Stimulated activated naive B cell treated with anti-CD40 and anti-IgM and Interleukin-4, amounts not matched to agents 10 μg/mL and 1 μg/mL and 100 μg/mL, for 72 hours (primary cell): ENCODE data around the gene ZNF831.

Experiments used
- ATAC-seq, 2 donors: fragments of 150-1000 bp; cut with Tn5 transposase; replicated peaks; 2 replicates each; pipeline ENCODE4 v1.10.0; 2021; ENCODE audit warnings: moderate library complexity in 1 of 2
- DNase-seq: peaks from one replicate; pipeline ENCODE4 v3.0.0; 2021
- H3K27ac Mint-ChIP-seq: one replicate; pipeline ENCODE4 v1.8.0; 2022; ENCODE audit warnings: mild to moderate bottlenecking, mixed read lengths
- H3K27me3 Mint-ChIP-seq, 2 donors: one replicate each; pipeline ENCODE4 v1.8.0; 2022; ENCODE audit warnings: mixed read lengths in 2 of 2
- H3K36me3 Mint-ChIP-seq, 2 donors: one replicate each; pipeline ENCODE4 v1.8.0; 2022; ENCODE audit warnings: mixed read lengths in 2 of 2, mild to moderate bottlenecking in 1 of 2
- H3K4me1 Mint-ChIP-seq, 2 donors: one replicate each; pipeline ENCODE4 v1.8.0; 2022; ENCODE audit warnings: mixed read lengths in 2 of 2, mild to moderate bottlenecking in 1 of 2
- H3K4me3 Mint-ChIP-seq, 2 donors: one replicate each; pipeline ENCODE4 v1.8.0; 2022; ENCODE audit warnings: mild to moderate bottlenecking in 2 of 2, mixed read lengths in 2 of 2, moderate library complexity in 1 of 2
- H3K9me3 Mint-ChIP-seq, 2 donors: one replicate each; pipeline ENCODE4 v1.8.0; 2022; ENCODE audit warnings: mixed read lengths in 2 of 2, mild to moderate bottlenecking in 1 of 2

Gene ZNF831

GRCh38 chr20:59157961-59158541 is 5.6 kb upstream of the ZNF831 start:
- no peak for DNase-seq
- Mint-ChIP-seq H3K27ac (no peak overlapping the region), H3K36me3 (peaks cover 2 to 5% of the 10 kb centered on the region in 2 donors), H3K4me1 (peaks cover 35 to 49% of the 10 kb centered on the region in 2 donors), H3K27me3 (no peaks in the 10 kb centered on the region), H3K4me3 (no peak overlapping the region), H3K9me3 (no peaks in the 10 kb centered on the region)
- no peak for ATAC-seq

DNA sequence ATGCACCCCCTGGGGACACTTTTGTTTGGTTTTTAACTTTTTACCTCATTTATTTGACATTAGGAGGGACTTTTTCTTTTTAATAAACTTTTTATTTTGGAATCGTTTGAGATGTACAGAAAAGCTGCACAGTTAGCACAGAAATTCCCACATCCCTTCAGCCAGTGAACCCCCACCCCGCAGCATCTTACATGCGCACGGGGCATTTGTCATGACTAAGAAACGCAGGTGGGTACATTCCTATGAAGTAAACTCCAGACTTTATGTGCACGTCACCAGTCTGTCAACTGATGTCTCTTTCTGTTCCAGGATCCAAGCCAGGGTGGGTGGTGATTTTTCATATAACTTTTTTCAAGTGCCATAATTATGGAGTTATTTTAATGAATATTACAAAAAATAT is 4.9 kb upstream of the ZNF831 start:
- Mint-ChIP-seq H3K4me3 (no peak overlapping the region), H3K27ac (no peak overlapping the region), H3K4me1 (peaks cover 41 to 49% of the 10 kb centered on the region in 2 donors), H3K36me3 (peaks cover 2 to 5% of the 10 kb centered on the region in 2 donors), H3K9me3 (no peaks in the 10 kb centered on the region), H3K27me3 (no peaks in the 10 kb centered on the region)
- ATAC-seq (no peak), DNase-seq (no peak)

DNA sequence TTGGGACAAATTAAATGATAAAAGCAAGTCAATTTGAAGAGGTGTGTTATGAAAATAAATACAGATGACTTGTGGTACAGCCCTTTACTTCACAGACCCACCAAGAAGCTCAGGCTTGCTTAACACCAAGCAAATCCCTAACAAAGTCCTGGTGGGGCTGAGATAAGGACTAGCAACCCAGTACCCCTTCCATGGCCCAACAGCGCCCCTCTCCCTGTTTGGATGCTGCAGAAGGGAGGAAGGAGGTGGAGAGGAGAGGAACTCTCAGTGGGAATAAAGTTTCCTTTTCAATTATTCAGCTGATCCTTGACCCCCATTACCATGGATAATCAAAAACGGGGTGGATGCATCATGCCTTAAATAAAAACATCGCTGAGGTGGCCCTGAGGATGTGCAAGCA is 4.5 kb upstream of the ZNF831 start:
- DNase-seq = no peak
- Mint-ChIP-seq H3K36me3 (peaks cover 2 to 5% of the 10 kb centered on the region in 2 donors), H3K27me3 (no peaks in the 10 kb centered on the region), H3K4me1 (peaks cover 38 to 51% of the 10 kb centered on the region in 2 donors), H3K27ac (peak overlapping the region; percentile 91), H3K9me3 (no peaks in the 10 kb centered on the region), H3K4me3 (peak overlapping the region; percentile 74 to 81)
- no peak for ATAC-seq

DNA sequence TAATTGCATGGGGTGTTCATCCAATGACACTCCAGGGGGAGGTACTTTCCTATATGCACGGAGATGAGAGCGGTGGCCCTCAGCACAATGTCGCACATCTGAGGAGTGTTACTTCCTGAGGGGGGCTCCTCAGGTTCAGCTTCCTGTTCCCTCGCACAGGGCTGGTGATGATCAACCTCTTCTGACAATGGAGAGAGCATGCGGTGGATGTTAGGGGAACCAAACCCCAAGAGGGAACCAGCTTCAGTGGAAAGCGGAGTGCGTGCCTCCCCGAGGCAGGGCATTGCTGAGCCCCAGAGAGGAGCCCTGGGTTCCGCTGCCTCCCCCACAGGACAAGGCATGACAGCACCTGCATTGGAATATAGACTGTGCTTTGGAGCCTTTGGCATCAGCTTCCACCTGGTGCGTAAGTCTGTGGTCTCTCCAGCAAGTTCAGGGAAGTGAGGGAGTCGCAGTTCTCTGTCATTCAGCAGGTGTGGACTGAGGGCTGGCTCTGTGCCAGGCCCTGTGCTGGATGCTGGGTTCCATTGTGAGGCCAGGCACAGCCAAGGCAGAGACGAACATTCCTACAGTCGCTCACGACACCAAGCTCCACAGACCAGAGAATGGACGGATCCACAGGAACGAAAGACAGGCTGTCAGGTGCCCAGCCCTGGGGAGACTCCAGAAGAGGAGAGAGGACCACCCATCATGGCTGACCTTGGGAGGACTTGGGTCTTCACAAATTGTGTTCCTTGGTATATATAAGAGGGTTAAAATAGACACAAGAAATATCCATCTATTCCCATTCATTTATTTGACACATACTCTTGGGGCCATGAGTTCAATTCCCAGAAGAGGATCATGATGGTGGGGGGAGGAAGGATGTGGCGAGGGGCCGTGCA is 3.9 kb upstream of the ZNF831 start:
- no peaks in the 10 kb centered on the region for H3K27me3 Mint-ChIP-seq
- H3K4me3 Mint-ChIP-seq = peak overlapping the region; percentile 74 to 81
- ATAC-seq (peak; percentile 77 to 78), DNase-seq (peak; percentile 53)
- no peaks in the 10 kb centered on the region for H3K9me3 Mint-ChIP-seq
- H3K27ac Mint-ChIP-seq = peak overlapping the region; percentile 91
- H3K4me1 Mint-ChIP-seq = peaks cover 39 to 53% of the 10 kb centered on the region in 2 donors
- H3K36me3 Mint-ChIP-seq = peaks cover 2 to 5% of the 10 kb centered on the region in 2 donors

DNA sequence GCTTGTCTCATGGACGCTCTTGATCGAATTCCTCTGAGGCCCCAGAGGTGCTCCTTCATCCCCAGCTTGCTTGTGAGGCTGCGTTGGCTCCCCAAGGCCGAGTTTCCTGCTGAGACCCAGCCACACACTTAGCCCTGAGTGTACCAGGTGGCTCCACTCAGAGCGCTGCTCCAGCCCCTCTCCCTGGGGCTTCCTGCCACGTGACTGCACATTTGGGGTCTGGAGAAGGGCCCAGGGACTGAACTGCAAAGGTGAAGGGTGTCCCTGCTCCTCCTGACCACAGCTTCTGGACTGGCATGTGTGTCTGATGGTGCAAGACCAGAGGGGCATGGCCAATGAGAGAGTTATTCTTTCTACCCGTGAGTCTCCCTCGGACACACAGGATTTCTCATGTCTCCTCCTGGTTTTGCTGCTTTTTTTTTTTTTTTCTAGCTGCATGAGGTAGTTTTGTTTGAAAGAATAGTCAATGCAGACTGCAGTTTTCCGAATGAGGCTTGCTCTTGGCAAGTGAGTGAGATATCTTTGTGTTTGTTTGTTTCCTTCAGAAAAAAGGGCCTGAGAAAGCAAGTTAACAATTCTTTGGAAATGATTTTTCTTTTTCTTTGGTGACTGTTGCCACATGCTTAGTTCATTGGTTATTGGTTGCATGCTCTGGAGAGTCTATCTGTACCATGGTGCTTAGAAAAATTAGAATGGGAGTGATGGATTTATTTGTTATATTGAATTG is 3.1 kb upstream of the ZNF831 start:
- Mint-ChIP-seq H3K27ac (peak overlapping the region; percentile 51), H3K4me3 (peak overlapping the region; percentile 50 to 62), H3K27me3 (no peaks in the 10 kb centered on the region), H3K4me1 (peaks cover 47 to 61% of the 10 kb centered on the region in 2 donors), H3K9me3 (no peaks in the 10 kb centered on the region), H3K36me3 (peaks cover 2 to 5% of the 10 kb centered on the region in 2 donors)
- ATAC-seq = no peak
- no peak for DNase-seq

GRCh38 chr20:59161721-59162120 is 1.9 kb upstream of the ZNF831 start:
- DNase-seq (no peak), ATAC-seq (no peak)
- Mint-ChIP-seq H3K27me3 (no peaks in the 10 kb centered on the region), H3K4me3 (no peak overlapping the region), H3K4me1 (peaks cover 56 to 73% of the 10 kb centered on the region in 2 donors), H3K36me3 (peaks cover 2 to 5% of the 10 kb centered on the region in 2 donors), H3K27ac (no peak overlapping the region), H3K9me3 (no peaks in the 10 kb centered on the region)

DNA sequence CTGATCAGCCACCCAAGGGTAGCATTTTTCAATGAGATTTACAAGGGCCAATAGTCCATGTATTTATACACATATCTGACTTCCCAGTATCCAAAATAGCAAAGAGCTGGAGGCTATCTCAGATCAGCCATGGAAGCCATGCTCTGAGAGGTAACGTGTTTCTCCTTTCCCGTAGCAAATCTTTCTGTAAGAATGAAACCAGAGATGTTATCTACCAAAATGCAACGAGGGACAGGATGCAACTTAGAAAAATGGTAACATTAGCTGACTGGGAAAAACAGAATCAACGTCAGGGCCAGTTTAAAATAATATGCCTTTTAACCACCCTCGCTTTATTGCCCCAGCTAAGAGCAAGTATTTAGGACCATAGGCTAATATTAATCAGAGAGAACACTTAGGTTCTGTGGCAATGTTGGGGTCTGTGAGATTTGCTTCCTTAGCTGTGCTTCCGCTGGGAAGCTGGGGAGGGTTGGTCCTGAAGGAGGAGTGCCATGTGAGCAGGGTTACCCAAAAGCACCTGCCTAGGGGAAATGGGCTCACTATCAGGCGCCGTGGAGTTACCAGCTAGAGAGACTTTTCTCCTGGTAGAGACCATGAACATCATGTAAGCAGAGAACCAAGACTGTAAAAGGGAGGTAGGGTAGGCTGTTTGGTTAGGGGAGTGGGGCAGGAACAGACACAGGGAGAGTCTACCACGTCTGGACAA is 1.2 kb downstream of the ZNF831 start:
- H3K4me3 Mint-ChIP-seq = peak overlapping the region; percentile 64 to 67

GRCh38 chr20:59165396-59165795 is 1.8 kb downstream of the ZNF831 start:
- Mint-ChIP-seq H3K36me3 (peaks cover 4 to 5% of the 10 kb centered on the region in 2 donors), H3K9me3 (no peaks in the 10 kb centered on the region), H3K27me3 (no peaks in the 10 kb centered on the region), H3K27ac (peak overlapping the region; percentile 88), H3K4me1 (peaks cover 46 to 72% of the 10 kb centered on the region in 2 donors), H3K4me3 (peak overlapping the region; percentile 64 to 67)
- no peak for ATAC-seq
- DNase-seq = no peak

More for the DNA sequence above, 1.2 kb downstream of the ZNF831 start:
- no peaks in the 10 kb centered on the region for H3K27me3 Mint-ChIP-seq
- ATAC-seq = no peak
- peak overlapping the region; percentile 88 for H3K27ac Mint-ChIP-seq
- no peaks in the 10 kb centered on the region for H3K9me3 Mint-ChIP-seq
- H3K36me3 Mint-ChIP-seq = peaks cover under 1 to 5% of the 10 kb centered on the region in 2 donors
- peaks cover 50 to 77% of the 10 kb centered on the region in 2 donors for H3K4me1 Mint-ChIP-seq
- no peak for DNase-seq

DNA sequence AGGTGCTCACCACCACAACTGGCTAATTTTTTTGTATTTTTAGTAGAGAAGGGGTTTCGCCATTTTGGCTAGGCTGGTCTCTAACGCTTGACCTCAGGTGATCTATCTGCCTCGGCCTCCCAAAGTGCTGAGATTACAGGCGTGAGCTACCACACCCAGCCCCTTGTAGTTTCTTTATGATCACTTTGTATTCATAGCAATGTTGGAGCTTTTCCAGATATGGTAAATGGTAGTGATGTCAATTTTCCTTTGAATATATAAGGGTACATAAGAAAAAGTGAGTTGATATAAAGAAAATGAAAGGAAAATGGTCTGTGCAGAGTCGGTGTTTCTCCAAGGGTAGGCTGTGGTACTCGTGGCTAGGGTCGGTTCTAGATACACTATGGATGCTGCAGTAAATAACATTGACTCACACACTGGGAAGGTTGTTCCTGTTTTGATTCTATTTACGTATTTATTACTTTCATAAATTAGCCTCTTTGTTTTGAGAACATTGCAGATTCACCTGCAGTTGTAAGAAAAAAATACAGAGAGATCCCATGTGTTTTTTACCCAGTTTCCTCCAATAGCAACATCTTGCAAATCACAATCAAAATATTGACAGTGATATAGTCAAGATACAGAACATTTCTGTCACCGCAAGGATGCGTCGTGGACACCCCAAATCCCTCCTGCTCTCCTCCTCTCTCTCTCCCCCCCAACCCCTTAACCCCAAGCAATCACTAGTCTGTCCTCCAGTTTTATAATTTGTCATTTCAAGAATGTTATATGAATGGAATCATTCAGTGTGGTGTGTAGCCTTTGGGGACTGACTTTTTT is 2.5 kb downstream of the ZNF831 start:
- Mint-ChIP-seq H3K27me3 (no peaks in the 10 kb centered on the region), H3K9me3 (no peaks in the 10 kb centered on the region), H3K27ac (peak overlapping the region; percentile 66), H3K36me3 (peaks cover 8 to 10% of the 10 kb centered on the region in 2 donors), H3K4me3 (peak overlapping the region; percentile 64 to 67), H3K4me1 (peaks cover 46 to 72% of the 10 kb centered on the region in 2 donors)
- peak; percentile 8 to 42 for ATAC-seq
- DNase-seq = no peak

DNA sequence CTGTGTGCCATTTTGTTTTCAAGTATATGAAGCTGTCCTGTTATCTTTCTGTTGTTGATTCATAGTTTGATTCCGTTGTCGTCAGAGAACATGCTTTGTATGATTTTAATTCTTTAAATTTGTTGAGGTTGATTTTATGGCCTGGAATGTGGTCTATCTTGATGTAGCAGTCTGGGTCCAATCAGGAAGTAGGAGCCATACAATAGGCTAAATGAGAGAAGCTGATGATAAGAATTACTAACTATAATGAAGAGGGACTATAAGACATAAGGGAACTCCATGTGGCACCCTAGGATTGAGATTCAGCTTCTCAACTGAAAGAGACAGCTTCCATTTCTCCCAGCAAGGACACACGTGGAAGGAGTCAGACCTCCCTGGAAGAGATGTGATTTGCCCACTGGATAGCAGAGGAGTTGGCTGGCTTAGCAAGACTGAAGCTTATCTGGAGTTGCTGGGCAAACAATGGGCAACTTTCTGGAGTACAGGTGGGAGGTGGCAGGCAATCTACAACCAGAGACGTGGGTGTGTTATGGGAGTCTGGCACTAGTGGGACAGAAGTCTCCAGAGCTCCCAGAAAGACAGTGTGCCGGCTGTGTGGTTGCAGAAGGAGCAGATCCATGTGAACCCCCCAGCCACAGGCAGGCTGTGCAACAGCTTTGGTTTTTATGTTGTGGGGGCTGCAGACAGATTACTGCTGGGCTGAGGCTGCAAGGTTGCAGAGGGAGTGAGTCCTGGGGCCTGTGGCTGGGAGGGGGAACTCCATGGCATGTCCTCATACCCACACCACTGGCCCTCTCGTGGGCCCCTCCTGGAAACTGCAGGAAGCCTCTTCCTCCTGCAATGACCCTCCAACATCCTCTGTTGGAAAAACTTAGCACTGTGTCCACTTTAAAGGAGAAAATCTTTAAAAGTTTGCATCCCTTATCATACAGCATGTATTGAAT is 7.1 kb downstream of the ZNF831 start:
- DNase-seq (no peak), ATAC-seq (no peak)
- H3K4me1 Mint-ChIP-seq = peaks cover 16 to 34% of the 10 kb centered on the region in 2 donors
- no peaks in the 10 kb centered on the region for H3K9me3 Mint-ChIP-seq
- H3K27ac Mint-ChIP-seq = no peak overlapping the region
- H3K4me3 Mint-ChIP-seq = no peak overlapping the region
- peaks cover 8 to 23% of the 10 kb centered on the region in 2 donors for H3K36me3 Mint-ChIP-seq
- no peaks in the 10 kb centered on the region for H3K27me3 Mint-ChIP-seq

DNA sequence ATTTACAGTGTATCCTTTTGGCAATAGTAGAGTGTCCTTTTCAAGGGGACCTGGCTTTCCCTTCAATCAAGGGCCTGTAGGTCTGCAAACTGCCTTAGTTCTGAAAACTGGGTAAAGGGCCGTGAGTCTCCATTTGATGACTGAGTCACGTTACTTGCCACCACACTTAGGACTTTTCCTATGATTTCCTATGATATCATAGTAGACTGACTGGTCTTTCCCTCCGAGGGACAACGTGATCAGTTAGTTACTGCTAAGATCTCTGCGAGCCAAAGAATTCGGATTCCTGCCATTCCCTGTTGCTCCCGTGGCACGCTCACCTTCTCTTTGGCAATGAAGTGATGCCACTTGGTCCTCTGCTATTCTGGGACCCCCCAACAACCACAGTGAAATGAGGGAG is 8.4 kb downstream of the ZNF831 start:
- DNase-seq = no peak
- H3K4me3 Mint-ChIP-seq = no peak overlapping the region
- no peaks in the 10 kb centered on the region for H3K9me3 Mint-ChIP-seq
- H3K4me1 Mint-ChIP-seq = peaks cover 7 to 21% of the 10 kb centered on the region in 2 donors
- peaks cover 15 to 29% of the 10 kb centered on the region in 2 donors for H3K36me3 Mint-ChIP-seq
- no peak overlapping the region for H3K27ac Mint-ChIP-seq
- no peak for ATAC-seq
- H3K27me3 Mint-ChIP-seq = no peaks in the 10 kb centered on the region

DNA sequence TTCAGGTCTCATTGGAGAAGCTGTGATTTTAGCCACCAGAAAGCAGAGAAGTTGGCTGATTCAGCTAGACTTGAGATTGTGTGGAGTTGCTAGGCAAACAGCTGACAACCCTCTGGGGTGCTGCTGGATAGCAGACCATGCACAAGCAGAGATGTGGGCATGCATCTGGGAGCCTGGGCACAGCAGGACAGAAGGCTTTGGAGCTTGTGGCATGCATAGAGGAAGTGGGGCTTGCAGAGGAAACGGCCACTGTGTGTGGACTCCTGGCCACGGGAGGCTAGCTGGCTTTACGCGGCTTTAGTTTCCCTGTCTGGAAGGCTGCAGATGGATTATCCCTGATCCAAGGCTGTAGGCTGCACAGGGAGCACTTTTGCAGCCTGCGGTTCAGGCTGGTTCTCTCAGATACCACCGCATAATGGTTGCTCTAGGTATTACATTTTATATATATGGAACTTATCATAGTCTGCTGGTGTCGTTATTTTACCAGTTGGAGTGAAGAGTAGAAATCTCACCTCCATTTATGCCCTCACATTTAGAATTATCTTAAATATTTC is 10.4 kb downstream of the ZNF831 start:
- Mint-ChIP-seq H3K27me3 (no peaks in the 10 kb centered on the region), H3K9me3 (no peaks in the 10 kb centered on the region), H3K4me1 (peaks cover 18 to 28% of the 10 kb centered on the region in 2 donors), H3K4me3 (no peak overlapping the region), H3K27ac (no peak overlapping the region), H3K36me3 (peaks cover 18 to 34% of the 10 kb centered on the region in 2 donors)
- no peak for ATAC-seq
- DNase-seq = no peak
